Right hindlimb (tissue), 1 donor: ENCODE results near the gene MTHFSD.
"Not testable (repeated sequence)": the region's sequence is repeated elsewhere in the genome, so short reads cannot be mapped to it uniquely, and the experiment has no call there.

Experiments used
- DNase-seq: peaks from one replicate; pipeline ENCODE4 v3.0.0-alpha.2; 2018

Gene MTHFSD, protein sequence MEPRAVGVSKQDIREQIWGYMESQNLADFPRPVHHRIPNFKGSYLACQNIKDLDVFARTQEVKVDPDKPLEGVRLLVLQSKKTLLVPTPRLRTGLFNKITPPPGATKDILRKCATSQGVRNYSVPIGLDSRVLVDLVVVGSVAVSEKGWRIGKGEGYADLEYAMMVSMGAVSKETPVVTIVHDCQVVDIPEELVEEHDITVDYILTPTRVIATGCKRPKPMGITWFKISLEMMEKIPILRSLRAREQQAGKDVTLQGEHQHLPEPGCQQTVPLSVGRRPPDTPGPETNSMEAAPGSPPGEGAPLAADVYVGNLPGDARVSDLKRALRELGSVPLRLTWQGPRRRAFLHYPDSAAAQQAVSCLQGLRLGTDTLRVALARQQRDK

GRCh38 chr16:86554917-86555703, at the start of gene MTHFSD:
TSS of gene MTHFSD (minus strand) at chr16:86555235. CDS start at chr16:86555184, 51 bp downstream.
- DNase-seq = peak; percentile 97

GRCh38 chr16:86604436-86605193, 49.6 kb upstream of the MTHFSD start:
- no peak for DNase-seq

GRCh38 chr16:86602521-86602920, 47.5 kb upstream of the MTHFSD start:
- no peak for DNase-seq

DNA sequence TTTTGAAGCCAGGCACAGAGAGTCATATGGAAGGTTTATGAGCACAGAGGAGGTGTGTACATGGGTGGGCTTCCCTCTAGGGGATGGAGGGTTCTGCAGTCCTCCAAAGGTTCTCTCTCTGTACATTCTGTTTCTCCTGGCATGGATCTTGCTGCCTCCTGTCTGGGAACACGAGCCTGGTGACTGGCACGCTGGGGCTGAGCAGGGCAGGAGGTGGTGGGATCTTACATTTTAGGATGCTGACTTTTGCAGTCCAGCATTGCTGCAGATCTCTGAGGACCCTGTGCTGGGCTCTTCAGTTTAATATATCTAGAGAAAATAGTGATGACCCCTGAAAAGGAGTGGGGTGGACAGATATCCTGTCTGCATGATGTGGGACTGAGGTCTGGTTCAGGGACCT, 46.3 kb upstream of the MTHFSD start:
- no peak for DNase-seq

- no peak for DNase-seq
These were observed 43.9 kb upstream of the MTHFSD start for GRCh38 chr16:86598607-86599565.

- DNase-seq = peak; percentile 48
These were observed 43.0 kb upstream of the MTHFSD start for GRCh38 chr16:86597880-86598606.

- no peak for DNase-seq
These were observed 42.3 kb upstream of the MTHFSD start for GRCh38 chr16:86597126-86597879.

- no peak for DNase-seq
These were observed 41.1 kb upstream of the MTHFSD start for GRCh38 chr16:86595983-86596605.

DNA sequence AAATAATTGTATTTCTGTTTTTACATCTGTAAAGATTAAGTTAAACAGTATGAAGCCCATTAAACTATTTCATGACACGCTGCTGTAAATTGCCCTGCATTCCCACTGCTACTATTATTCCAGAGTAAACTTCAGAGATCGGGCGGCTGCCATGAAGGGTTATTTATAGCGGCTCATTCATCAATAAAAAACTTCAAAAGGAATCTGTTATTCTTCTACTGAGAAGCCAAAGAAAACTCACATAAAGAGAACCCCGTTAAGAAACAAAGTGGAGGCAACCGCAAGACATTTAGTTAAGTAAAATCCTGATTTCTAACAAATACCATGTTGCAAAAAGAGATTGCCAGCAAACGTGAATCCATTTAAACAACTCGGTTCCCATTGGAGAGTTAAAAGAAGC, 39.7 kb upstream of the MTHFSD start:
- DNase-seq = no peak

- DNase-seq = no peak
These were observed 39.0 kb upstream of the MTHFSD start for GRCh38 chr16:86593913-86594620.

GRCh38 chr16:86591270-86591669, 36.2 kb upstream of the MTHFSD start:
- DNase-seq = no peak

- no peak for DNase-seq
These were observed 35.6 kb upstream of the MTHFSD start for GRCh38 chr16:86590501-86591144.

DNA sequence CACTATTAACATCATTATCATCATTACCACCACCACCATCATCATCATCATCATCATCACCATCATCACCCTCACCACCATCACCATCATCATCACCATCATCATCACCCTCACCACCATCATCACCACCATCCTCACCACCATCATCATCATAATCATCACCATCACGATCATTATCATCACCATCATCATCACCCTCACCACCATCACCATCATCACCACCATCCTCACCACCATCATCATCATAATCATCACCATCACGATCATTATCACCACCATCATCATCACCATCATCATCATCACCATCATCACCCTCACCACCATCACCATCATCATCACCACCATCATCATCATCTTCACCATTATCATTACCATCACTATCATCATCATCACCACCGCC, 32.9 kb upstream of the MTHFSD start:
- DNase-seq = not testable (repeated sequence)

- DNase-seq = no peak
These were observed 32.5 kb upstream of the MTHFSD start for GRCh38 chr16:86587487-86587886.

DNA sequence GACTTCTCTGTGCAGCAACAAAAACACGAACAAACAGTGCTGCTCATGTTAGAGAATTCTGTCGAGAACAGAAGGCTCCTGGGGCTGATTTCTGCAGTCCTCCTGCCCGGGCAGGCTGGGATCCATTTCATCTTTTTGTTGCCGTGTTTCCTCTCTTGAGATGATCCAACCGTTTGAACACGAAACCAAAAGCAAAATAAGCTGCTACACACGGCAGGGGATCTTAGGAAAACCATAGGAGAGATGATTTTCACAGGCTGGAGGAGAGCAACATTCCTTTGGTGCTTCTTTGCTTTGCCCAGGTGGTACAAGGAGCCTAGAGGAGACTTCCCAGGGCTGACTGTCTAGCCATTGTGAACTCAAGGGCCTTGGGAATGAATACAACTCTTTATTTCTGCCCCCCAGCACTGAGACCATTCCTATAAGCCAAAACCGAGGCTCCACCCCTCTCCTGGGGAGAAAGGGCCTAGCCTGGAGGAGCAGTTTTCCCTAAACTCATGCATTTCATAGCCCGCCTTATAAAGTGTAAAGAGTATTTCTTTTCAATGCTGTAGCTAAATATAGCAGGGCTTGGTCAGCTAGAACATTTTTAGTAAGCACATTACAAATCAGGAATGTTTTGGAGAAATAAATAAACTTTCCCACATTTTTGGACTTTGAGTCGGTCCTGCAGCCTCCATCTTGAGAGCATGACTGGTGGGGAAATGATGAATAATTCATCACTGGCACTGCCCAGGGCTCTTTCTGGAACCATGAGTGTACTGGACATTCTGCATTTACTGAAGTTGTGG, 31.0 kb upstream of the MTHFSD start:
- DNase-seq = no peak

GRCh38 chr16:86584726-86585721, 30.0 kb upstream of the MTHFSD start:
- DNase-seq = no peak
